ENCODE data around the gene SH3BP2. TPM values are rescaled to one million over a fixed set of nuclear protein-coding genes. Genes with fewer than 3 reads are reported as not detected.

The SH3BP2 gene
- total RNA-seq, 1 experiment from 2014 or later, result 54.0 TPM

DNA sequence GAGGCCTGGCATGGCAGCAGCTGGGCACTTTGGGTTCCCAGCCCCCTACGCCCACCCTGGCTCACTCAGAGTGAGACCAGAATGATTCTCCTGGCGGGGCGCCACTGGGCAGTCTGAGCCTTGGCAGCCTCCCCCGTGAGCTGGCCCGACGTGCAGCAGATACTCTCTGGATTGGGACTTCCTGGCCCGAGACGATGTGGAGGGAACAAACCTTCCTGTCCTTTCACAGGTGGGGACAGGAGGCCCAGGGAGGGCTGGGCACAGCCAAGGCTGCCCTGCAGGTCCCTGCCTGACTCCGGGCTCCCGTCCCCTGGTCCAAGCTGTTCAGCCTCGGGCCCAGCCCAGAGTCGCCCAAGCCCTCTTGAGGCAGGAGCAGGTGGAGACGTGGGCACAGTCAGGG is 32.9 kb downstream of the SH3BP2 start:
- Histone ChIP-seq H3K9me2 (ENCODE audit: insufficient read depth) (no peaks in the 10 kb centered on the region), H3K4me1 (replicated peaks; ENCODE audit: insufficient read depth) (no peaks in the 10 kb centered on the region), H3K36me3 (ENCODE audit: low read depth) (no peaks in the 10 kb centered on the region), H3K79me2 (ENCODE audit: low read depth) (no peaks in the 10 kb centered on the region), H3K27me3 (ENCODE audit: insufficient read depth, low read depth) (no peaks in the 10 kb centered on the region), H3K9me3 (ENCODE audit: insufficient read depth, low read depth) (no peaks in the 10 kb centered on the region), H3K4me3 (no peak overlapping the region), H2AFZ (no peak overlapping the region), H4K20me1 (ENCODE audit: insufficient read depth) (no peaks in the 10 kb centered on the region), H3K27ac (no peak overlapping the region), H3K4me2 (no peak overlapping the region), H3F3A (ENCODE audit: insufficient read depth, low read depth) (no peaks in the 10 kb centered on the region)
- no peak for TF ChIP-seq EZH2 (IDR thresholded peaks at IDR 0.05; ENCODE audit: low read depth)
- TF ChIP-seq, protein P1, sequence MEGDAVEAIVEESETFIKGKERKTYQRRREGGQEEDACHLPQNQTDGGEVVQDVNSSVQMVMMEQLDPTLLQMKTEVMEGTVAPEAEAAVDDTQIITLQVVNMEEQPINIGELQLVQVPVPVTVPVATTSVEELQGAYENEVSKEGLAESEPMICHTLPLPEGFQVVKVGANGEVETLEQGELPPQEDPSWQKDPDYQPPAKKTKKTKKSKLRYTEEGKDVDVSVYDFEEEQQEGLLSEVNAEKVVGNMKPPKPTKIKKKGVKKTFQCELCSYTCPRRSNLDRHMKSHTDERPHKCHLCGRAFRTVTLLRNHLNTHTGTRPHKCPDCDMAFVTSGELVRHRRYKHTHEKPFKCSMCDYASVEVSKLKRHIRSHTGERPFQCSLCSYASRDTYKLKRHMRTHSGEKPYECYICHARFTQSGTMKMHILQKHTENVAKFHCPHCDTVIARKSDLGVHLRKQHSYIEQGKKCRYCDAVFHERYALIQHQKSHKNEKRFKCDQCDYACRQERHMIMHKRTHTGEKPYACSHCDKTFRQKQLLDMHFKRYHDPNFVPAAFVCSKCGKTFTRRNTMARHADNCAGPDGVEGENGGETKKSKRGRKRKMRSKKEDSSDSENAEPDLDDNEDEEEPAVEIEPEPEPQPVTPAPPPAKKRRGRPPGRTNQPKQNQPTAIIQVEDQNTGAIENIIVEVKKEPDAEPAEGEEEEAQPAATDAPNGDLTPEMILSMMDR (conservative IDR thresholded peaks at IDR 0.05), result no peak
- ChIA-PET POLR2A (ENCODE audit: unreplicated experiment) (no interaction called here), CTCF (no interaction called here)
- BruUV-seq (replicated peaks), result no TSS peak
- intact Hi-C loops (cut with micrococcal nuclease; ENCODE audit: unreplicated experiment), result no loop called here
- no peak for DNase-seq

DNA sequence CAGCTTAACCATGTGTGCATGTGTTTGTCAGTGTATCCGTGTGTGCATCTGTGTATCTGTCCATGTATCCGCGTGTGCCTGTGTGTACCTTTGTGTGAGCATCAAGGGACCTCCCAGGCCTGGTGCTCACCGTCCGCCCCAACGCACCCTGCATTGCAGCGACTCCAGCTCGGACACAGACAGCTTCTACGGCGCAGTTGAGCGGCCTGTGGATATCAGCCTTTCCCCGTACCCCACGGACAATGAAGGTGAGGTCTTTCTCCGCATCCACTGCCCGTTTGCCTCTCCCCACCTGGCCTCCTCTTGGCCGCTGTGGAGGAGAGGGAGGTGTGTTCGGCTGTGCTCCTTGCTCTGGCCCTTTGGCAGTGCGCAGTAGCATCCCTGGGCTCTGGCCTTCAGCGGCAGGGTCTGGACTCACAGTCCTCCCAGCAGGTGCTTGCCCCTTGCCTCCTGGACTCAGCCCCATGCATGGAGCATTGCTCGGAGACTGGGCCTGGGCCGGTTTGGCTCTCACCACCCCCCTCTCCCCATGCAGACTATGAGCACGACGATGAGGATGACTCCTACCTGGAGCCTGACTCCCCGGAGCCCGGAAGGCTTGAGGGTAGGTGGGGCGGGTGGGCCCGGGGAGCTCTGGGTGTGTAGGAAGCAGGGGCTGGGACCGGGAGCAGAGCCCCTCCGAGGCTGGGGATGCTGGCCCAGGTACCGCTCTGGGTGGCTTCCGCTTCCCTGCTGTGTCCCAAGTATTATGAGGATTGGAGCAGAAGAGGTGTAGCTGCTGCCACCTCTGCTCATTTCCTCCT is 34.4 kb downstream of the SH3BP2 start:
- H2AFZ ChIP-seq, result no peak overlapping the region
- H3K79me2 ChIP-seq (ENCODE audit: low read depth), result no peaks in the 10 kb centered on the region
- H3K4me1 ChIP-seq (replicated peaks; ENCODE audit: insufficient read depth), result no peaks in the 10 kb centered on the region
- H3K9me2 ChIP-seq (ENCODE audit: insufficient read depth), result no peaks in the 10 kb centered on the region
- DNase-seq, result no peak
- H3F3A ChIP-seq (ENCODE audit: insufficient read depth, low read depth), result no peaks in the 10 kb centered on the region
- no peak overlapping the region for H3K4me2 ChIP-seq
- H3K36me3 ChIP-seq (ENCODE audit: low read depth), result no peaks in the 10 kb centered on the region
- no peak overlapping the region for H3K4me3 ChIP-seq
- TF ChIP-seq, protein P1 (conservative IDR thresholded peaks at IDR 0.05), result no peak
- TF ChIP-seq EZH2 (IDR thresholded peaks at IDR 0.05; ENCODE audit: low read depth), result no peak
- ChIA-PET POLR2A (ENCODE audit: unreplicated experiment) (no interaction called here), CTCF (no interaction called here)
- H4K20me1 ChIP-seq (ENCODE audit: insufficient read depth), result no peaks in the 10 kb centered on the region
- no peaks in the 10 kb centered on the region for H3K9me3 ChIP-seq (ENCODE audit: insufficient read depth, low read depth)
- no peak overlapping the region for H3K27ac ChIP-seq
- no TSS peak for BruUV-seq (replicated peaks)
- intact Hi-C loops (cut with micrococcal nuclease; ENCODE audit: unreplicated experiment), result no loop called here
- no peaks in the 10 kb centered on the region for H3K27me3 ChIP-seq (ENCODE audit: insufficient read depth, low read depth)

DNA sequence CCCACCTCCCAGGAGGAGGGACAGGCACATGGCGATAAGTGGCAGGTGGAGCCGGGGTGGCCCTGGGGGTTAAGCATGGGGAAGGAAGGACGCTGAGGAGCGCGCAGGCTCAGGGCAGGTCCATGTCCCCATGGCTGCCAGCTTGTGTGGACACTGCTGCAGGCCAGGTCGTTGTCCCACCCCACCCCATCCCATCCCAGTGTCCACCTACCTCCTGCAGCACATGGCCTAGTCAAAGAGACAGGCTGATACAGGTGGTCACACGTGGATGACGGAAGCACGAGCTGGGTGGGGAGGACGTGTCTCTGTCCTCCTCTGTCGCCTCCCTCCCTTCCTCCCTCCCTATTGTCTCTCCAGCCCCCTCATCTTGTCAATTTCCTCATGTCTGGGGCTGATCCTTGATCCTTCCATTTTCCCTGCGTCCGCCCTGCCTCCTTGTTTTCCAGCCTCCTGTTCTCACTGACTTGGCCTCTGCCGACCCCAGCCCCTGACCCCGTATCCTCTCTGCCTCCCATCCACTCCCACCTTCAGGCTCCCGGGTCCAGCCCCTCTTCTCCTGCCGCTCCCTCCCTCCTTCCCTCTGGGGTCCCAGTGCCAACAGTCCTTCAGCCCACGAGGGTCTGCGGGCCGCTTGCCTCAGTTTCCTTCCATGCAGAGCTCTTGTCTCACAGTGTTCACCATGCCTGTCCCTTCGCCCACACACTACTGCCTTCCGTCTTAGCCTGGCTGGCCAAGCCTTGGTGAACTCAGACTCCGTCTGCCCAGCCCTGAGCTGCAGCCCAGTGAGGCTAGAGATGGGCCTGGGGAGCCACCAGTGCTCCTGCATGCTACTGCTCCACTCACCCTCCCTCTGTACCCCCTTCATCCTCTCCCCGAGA is 35.2 kb downstream of the SH3BP2 start:
- Histone ChIP-seq H3K4me2 (no peak overlapping the region), H4K20me1 (ENCODE audit: insufficient read depth) (no peaks in the 10 kb centered on the region), H3K36me3 (ENCODE audit: low read depth) (no peaks in the 10 kb centered on the region), H2AFZ (no peak overlapping the region), H3K79me2 (ENCODE audit: low read depth) (no peaks in the 10 kb centered on the region), H3K4me3 (no peak overlapping the region), H3K9me2 (ENCODE audit: insufficient read depth) (no peaks in the 10 kb centered on the region), H3K27me3 (ENCODE audit: insufficient read depth, low read depth) (no peaks in the 10 kb centered on the region), H3K4me1 (replicated peaks; ENCODE audit: insufficient read depth) (no peaks in the 10 kb centered on the region), H3K27ac (no peak overlapping the region), H3F3A (ENCODE audit: insufficient read depth, low read depth) (no peaks in the 10 kb centered on the region), H3K9me3 (ENCODE audit: insufficient read depth, low read depth) (no peaks in the 10 kb centered on the region)
- no peak for DNase-seq
- CTCF ChIA-PET, result no interaction called here
- POLR2A ChIA-PET (ENCODE audit: unreplicated experiment), result no interaction called here
- no peak for TF ChIP-seq EZH2 (IDR thresholded peaks at IDR 0.05; ENCODE audit: low read depth)
- TF ChIP-seq, protein P1 (conservative IDR thresholded peaks at IDR 0.05), result no peak
- no TSS peak for BruUV-seq (replicated peaks)
- intact Hi-C loops (cut with micrococcal nuclease; ENCODE audit: unreplicated experiment), result no loop called here

Measured in PC-9 (cell line).